GM12878 (cell line): ENCODE results near the gene LIF. TPM values are rescaled to one million over a fixed set of nuclear protein-coding genes. Genes with fewer than 3 reads are reported as not detected.

Experiments used
- ATAC-seq: fragments of 200-7000 bp; cut with Tn5 transposase; 3 replicates; pipeline ENCODE4 v1.9.1; 2020; ENCODE audit warnings: mild to moderate bottlenecking, moderate library complexity
- BruUV-seq: library from RNA; stranded (reverse); fragments of 400-500 nt; replicated peaks from 2 replicates; lab custom pipeline; 2021; lab: Mats Ljungman, UMichigan
- CTCF ChIA-PET: fragments of 300-600 bp; sonication (Branson Sonifier 250); formaldehyde crosslinking; extraction: SDS; loops from one replicate; lab custom pipeline; 2021; ENCODE audit warnings: inconsistent platforms; lab: Yijun Ruan, JAX
- POLR2A ChIA-PET: fragments of 350-600 bp; formaldehyde crosslinking; extraction: SDS; loops from one replicate; lab custom pipeline; 2021; ENCODE audit warnings: inconsistent platforms; lab: Charles Lee
- RAD21 ChIA-PET: fragments of 300-600 bp; sonication (Branson Sonifier 250); formaldehyde crosslinking; loops from one replicate; lab custom pipeline; 2023; ENCODE audit warnings: antibody characterized with exemption; ENCODE audit not compliant: unreplicated experiment; lab: Charles Lee
- SMC1A ChIA-PET: fragments of 300-600 bp; sonication (Branson Sonifier 250); formaldehyde crosslinking; loops from one replicate; lab custom pipeline; 2023; ENCODE audit not compliant: unreplicated experiment, uncharacterized antibody; lab: Charles Lee
- DNase-seq: peaks from one replicate; pipeline ENCODE4 v3.0.0-alpha.2; 2011; ENCODE audit warnings: low read depth, low spot score
- FAIRE-seq: peaks from 3 replicates; lab custom pipeline; 2011; peaks lifted over from hg19 to GRCh38; lab: Jason Lieb, UNC
- H2AFZ ChIP-seq: 2 replicates; pipeline ENCODE4 v1.6.0; 2011; ENCODE audit warnings: low read depth, low read length, control low read depth; ENCODE audit not compliant: control insufficient read depth
- H3K27ac ChIP-seq: 2 replicates; pipeline ENCODE4 v1.5.1; 2011; ENCODE audit warnings: control low read depth; ENCODE audit not compliant: control insufficient read depth, insufficient read depth
- H3K27me3 ChIP-seq, 2 experiments: replicated peaks in 1 of 2; 2 replicates each; pipeline versions ENCODE4 v1.6.0 to v1.6.1; 2011; ENCODE audit warnings: low read length in 1 of 2; ENCODE audit not compliant: control insufficient read depth in 2 of 2, insufficient read depth in 2 of 2
- H3K36me3 ChIP-seq, 2 experiments: 2 replicates each; pipeline ENCODE4 v1.5.1; 2011; ENCODE audit warnings: low read length in 1 of 2; ENCODE audit not compliant: control insufficient read depth in 2 of 2, insufficient read depth in 2 of 2
- H3K4me1 ChIP-seq: 2 replicates; pipeline ENCODE4 v1.6.1; 2011; ENCODE audit warnings: mild to moderate bottlenecking, low read length, moderate library complexity, mixed read lengths; ENCODE audit not compliant: control insufficient read depth, insufficient read depth
- H3K4me2 ChIP-seq: 2 replicates; pipeline ENCODE4 v1.6.0; 2011; ENCODE audit warnings: control low read depth; ENCODE audit not compliant: control insufficient read depth, insufficient read depth
- H3K4me3 ChIP-seq: fragments of 200-600 bp; sonication (generic); 2 replicates; pipeline ENCODE4 v1.5.1; 2016
- H3K79me2 ChIP-seq: 2 replicates; pipeline ENCODE4 v1.6.0; 2011; ENCODE audit warnings: low read length; ENCODE audit not compliant: control insufficient read depth, insufficient read depth
- H3K9ac ChIP-seq: 2 replicates; pipeline ENCODE4 v1.8.0; 2011; ENCODE audit warnings: low read length, control low read depth, mixed read lengths; ENCODE audit not compliant: control insufficient read depth, insufficient read depth
- H3K9me3 ChIP-seq: replicated peaks from 3 replicates; pipeline ENCODE4 v1.5.1; 2011; ENCODE audit warnings: mild to moderate bottlenecking, low read length; ENCODE audit not compliant: control insufficient read depth, insufficient read depth
- H4K20me1 ChIP-seq: 2 replicates; pipeline ENCODE4 v1.6.0; 2011; ENCODE audit not compliant: control insufficient read depth, insufficient read depth
- POLR2A ChIP-seq: IDR thresholded peaks from 2 replicates; pipeline ENCODE4 v1.6.1; 2011; ENCODE audit warnings: low read depth, mild to moderate bottlenecking, low read length
- ZBTB11 ChIP-seq: fragments of 450-650 bp; formaldehyde crosslinking; IDR thresholded peaks from 2 replicates; pipeline ENCODE4 v1.5.0; 2022; ENCODE audit warnings: mild to moderate bottlenecking, missing genetic modification characterization
- WGBS: methylation state at CpG from one replicate; pipeline ENCODE4 v1.1.6; 2016; ENCODE audit warnings: low lambda C conversion rate; ENCODE audit not compliant: insufficient replicate concordance, insufficient coverage; ENCODE audit errors: missing lambda C conversion rate; 5-methylcytosine and 5-hydroxymethylcytosine counted together
- in situ Hi-C: fragments of 300-500 bp; cut with MboI; formaldehyde crosslinking; loops from 9 replicates; pipeline ENCODE4 v1.14.3; 2018; ENCODE audit warnings: mixed read lengths
- intact Hi-C: fragments of 100-400 bp; cut with micrococcal nuclease; formaldehyde crosslinking; loops from one replicate; pipeline ENCODE4 v1.14.2; 2022; ENCODE audit not compliant: unreplicated experiment
- polyA plus RNA-seq, 11 experiments: library from polyadenylated mRNA; depleted of rRNA in 4 of 11; unstranded in 6 of 11; stranded (reverse) in 5 of 11; fragments of >200 nt; fragmentation: Nextera tagmentation in 4 of 11; fragmentation: Illumina TruSeq in 1 of 11; extraction: Ambion mirVana in 4 of 11; extraction: Trizol in 1 of 11; gene quantifications; 1 replicate in 1 of 11; 2 replicates in 10 of 11; pipeline versions ENCODE4 v1.2.1 to v1.2.3, GENCODE V29; 2011 to 2016; ENCODE audit warnings: inconsistent platforms in 2 of 11, missing spikeins in 2 of 11, low read depth in 1 of 11
- total RNA-seq, 4 experiments: library from RNA; depleted of rRNA in 3 of 4; stranded (reverse); fragments of >200 nt in 3 of 4; fragmentation: Illumina TruSeq in 1 of 4; extraction: Trizol in 1 of 4; gene quantifications; 2 replicates each; pipeline versions ENCODE4 v1.2.1 to v1.2.3, GENCODE V29; 2013 to 2021

LIF gene
- total and polyA plus RNA-seq, 10 of the 15 experiments (the other 5 are each of a cell fraction or from before 2014, with no cell fraction given), result 0.05 to 3.4 (median 0.97) TPM

- in situ Hi-C loops (no loop called here), intact Hi-C loops (no loop called here)
- no peak overlapping the region for H2AFZ ChIP-seq
- DNase-seq (no peak), ATAC-seq (peak; percentile 18), FAIRE-seq (peak; percentile 69)
- H3K27ac ChIP-seq, result peak overlapping the region; percentile 55
- peak overlapping the region; percentile 90; the same call in 1 of the 2 replicates for H3K4me2 ChIP-seq
- ChIA-PET RAD21 (interaction anchor here (0.9 to 6.2 kb wide), 12 partner anchors 13 to 187 kb away, joined by 3 to 277 read pairs (median 20); partner anchors contain the start of genes CCDC157, MTFP1, RNF215 and SF3A1), CTCF (interaction anchor here (1.0 to 10.5 kb wide), 7 partner anchors 18 to 133 kb away, joined by 3 to 436 read pairs (median 73); partner anchors contain the start of genes CCDC157, MTFP1, RNF215 and SF3A1), POLR2A (interaction anchor here (0.5 to 4.2 kb wide), 9 partner anchors 13 to 134 kb away, joined by 3 to 28 read pairs (median 4); partner anchors contain the start of genes RNF215, SF3A1 and TBC1D10A), SMC1A (interaction anchor here (1.0 to 7.9 kb wide), 8 partner anchors 16 to 133 kb away, joined by 3 to 201 read pairs (median 18); partner anchors contain the start of genes RNF215 and TBC1D10A)
- H3K4me1 ChIP-seq, result peaks cover 25% of the 10 kb centered on the region
- H3K9me3 ChIP-seq, result no peaks in the 10 kb centered on the region
- 16% methylated on average over 3 of the region's 3 CpGs for WGBS
- H3K27me3 ChIP-seq, result no peaks in the 10 kb centered on the region
- TF ChIP-seq POLR2A, result peak; percentile 19; the same call in 1 of the 2 replicates
- no peak for TF ChIP-seq ZBTB11 (CRISPR knock-in tag)
- BruUV-seq, result no TSS peak
- H4K20me1 ChIP-seq, result no peaks in the 10 kb centered on the region
- peak overlapping the region; percentile 27 for H3K9ac ChIP-seq
- H3K79me2 ChIP-seq, result no peaks in the 10 kb centered on the region
- H3K4me3 ChIP-seq, result no peak overlapping the region
- peaks cover 2 to 20% of the 10 kb centered on the region in 2 experiments; a peak in 3 of 4 replicates for H3K36me3 ChIP-seq
Measured at GRCh38 chr22:30290342-30291057, 43.9 kb upstream of the LIF start.
